Measurements from ENCODE around the gene TBX4.

DNA sequence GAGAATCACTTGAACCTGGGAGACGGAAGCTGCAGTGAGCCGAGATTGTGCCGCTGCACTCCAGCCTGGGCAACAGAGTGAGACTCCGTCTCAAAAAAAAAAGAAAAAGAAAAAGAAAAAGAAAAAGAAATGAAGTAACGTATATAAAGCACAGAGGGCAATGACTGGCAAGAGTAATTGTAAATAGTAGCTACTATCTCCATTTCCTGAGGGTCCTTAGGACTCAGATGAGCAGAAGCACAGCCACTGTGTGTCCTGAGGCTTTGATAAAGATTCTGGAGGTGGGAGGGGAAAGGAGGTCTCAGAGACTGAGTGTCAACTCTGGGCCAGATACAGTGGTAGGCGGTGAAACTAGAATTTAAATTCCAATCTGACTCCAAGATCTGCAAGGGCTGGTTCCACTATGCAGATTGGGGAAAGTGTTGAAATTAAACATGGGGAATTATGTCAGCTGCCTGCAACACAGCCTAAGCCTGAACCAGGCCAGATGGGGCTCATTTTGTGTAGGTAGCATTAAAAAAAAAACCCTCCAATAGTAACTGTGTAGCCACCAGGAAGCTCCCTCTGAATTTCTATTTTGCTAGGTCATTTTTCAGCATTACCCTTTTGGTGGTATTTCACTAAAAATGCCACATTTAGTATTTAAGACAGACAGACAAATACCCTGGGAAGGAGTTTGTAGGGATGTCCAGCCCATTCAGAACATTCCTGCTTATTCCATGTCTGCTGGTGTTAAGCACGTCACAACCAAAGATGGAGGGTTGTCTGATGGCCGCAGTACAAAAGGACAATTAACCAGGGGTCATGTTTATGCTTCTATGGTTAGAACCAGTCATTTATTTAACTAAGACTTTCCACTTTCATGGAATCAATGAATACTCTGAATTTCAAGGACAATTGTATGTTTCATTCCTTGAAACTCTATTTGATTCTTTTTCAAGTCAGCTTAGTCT lies 46.1 kb downstream of the TBX4 start:
- no peak for TF ChIP-seq CTCF (IDR thresholded peaks at IDR 0.05; ENCODE audit: low read depth, low read length, missing input control)
- no peak for TF ChIP-seq FOXA1 (IDR thresholded peaks at IDR 0.05)
- no peak for TF ChIP-seq YY1 (IDR thresholded peaks at IDR 0.05)
- no peak for TF ChIP-seq RAD21 (IDR thresholded peaks at IDR 0.05)
- TF ChIP-seq, protein P1, sequence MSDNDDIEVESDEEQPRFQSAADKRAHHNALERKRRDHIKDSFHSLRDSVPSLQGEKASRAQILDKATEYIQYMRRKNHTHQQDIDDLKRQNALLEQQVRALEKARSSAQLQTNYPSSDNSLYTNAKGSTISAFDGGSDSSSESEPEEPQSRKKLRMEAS (IDR thresholded peaks at IDR 0.05), result no peak
- no peak for TF ChIP-seq SP1 (IDR thresholded peaks at IDR 0.05)
- no peak for TF ChIP-seq TAF1 (conservative IDR thresholded peaks at IDR 0.05)

All from liver (tissue), 3 donors.